Uterus (tissue), 4 donors: ENCODE measurements around the gene AUTS2. TPM values are rescaled to one million over a fixed set of nuclear protein-coding genes. Genes with fewer than 3 reads are reported as not detected.

Source experiments
- DNase-seq, 2 donors: peaks; one replicate each; pipeline ENCODE4 v3.0.0-alpha.2; 2019 to 2020
- H3K27ac ChIP-seq, 2 donors: fragments of 200-600 bp; sonication (generic); 1 replicate in 1 of 2; 2 replicates in 1 of 2; pipeline ENCODE4 v1.5.1; 2016 to 2018
- H3K27me3 ChIP-seq, 2 donors: fragments of 200-600 bp; sonication (generic); one replicate each; pipeline ENCODE4 v1.5.1; 2018 to 2019; ENCODE audit warnings: control low read depth in 1 of 2
- H3K36me3 ChIP-seq, 2 donors: fragments of 200-600 bp; sonication (generic); one replicate each; pipeline ENCODE4 v1.5.1; 2019; ENCODE audit warnings: control low read depth in 1 of 2
- H3K4me1 ChIP-seq, 2 donors: fragments of 200-600 bp; sonication (generic); one replicate each; pipeline ENCODE4 v1.5.1; 2018 to 2019; ENCODE audit warnings: control low read depth in 1 of 2
- H3K4me3 ChIP-seq, 2 donors: fragments of 200-600 bp; sonication (generic); 1 replicate in 1 of 2; 2 replicates in 1 of 2; pipeline ENCODE4 v1.5.1; 2018 to 2019; ENCODE audit warnings: mild to moderate bottlenecking in 1 of 2
- H3K9me3 ChIP-seq, 2 donors: fragments of 200-600 bp; sonication (generic); one replicate each; pipeline ENCODE4 v1.5.1; 2019; ENCODE audit warnings: control low read depth in 1 of 2
- POLR2A ChIP-seq, 2 donors: fragments of 450-650 bp; IDR thresholded peaks; one replicate each; pipeline ENCODE4 v1.6.1; 2016; ENCODE audit warnings: antibody characterized with exemption in 2 of 2, mild to moderate bottlenecking in 1 of 2, moderate library complexity in 1 of 2
- intact Hi-C: fragments of 100-400 bp; cut with DNase I; formaldehyde crosslinking; loops from one replicate; pipeline ENCODE4 v1.15.1; 2023; ENCODE audit warnings: low total_unique reads
- total RNA-seq, 4 donors: library from RNA; depleted of rRNA in 3 of 4; stranded (reverse); fragments of >200 nt in 3 of 4; gene quantifications; one replicate each; pipeline versions ENCODE4 v1.1.0 to v1.2.4, GENCODE V29; 2014 to 2023
- TF ChIP-seq, protein P1 (sequence below), 4 experiments: fragments of 200-600 bp in 2 of 4; fragments of 450-650 bp in 2 of 4; sonication (generic) in 2 of 4; IDR thresholded peaks; one replicate each; pipeline ENCODE4 v1.5.1; 2016 to 2019; ENCODE audit warnings: antibody characterized with exemption in 4 of 4, mild to moderate bottlenecking in 2 of 4, moderate library complexity in 1 of 4
- donor health status: DM: yes; HTN: yes; CAD: no.

The AUTS2 gene
- total RNA-seq, 4 donors from 2014 or later, result 10.5 to 58.2 (median 30.0) TPM

DNA sequence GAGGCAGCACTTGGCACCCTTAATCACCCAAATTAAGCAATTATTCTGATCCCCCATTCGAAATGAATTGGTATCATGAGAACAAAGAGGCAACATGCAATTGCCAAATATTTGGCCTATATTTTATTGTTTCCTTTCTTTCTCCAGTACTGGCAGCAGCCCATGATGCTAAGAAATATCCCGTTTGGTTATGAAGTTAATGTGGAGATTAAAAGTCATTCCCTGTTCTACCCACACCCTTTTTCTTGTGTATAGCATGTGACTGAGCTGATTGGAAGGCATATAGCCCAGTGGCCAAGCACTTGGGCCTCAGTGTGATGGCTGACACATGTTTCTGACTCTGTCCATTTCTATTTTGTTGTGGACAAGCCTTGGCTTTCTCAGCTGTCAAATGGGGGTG is 841.4 kb downstream of the AUTS2 start:
- Histone ChIP-seq H3K27ac (no peak overlapping the region), H3K4me1 (no peaks in the 10 kb centered on the region), H3K27me3 (no peaks in the 10 kb centered on the region), H3K9me3 (no peaks in the 10 kb centered on the region), H3K36me3 (no peaks in the 10 kb centered on the region), H3K4me3 (no peak overlapping the region)
- intact Hi-C loops, result no loop called here
- TF ChIP-seq, protein P1, sequence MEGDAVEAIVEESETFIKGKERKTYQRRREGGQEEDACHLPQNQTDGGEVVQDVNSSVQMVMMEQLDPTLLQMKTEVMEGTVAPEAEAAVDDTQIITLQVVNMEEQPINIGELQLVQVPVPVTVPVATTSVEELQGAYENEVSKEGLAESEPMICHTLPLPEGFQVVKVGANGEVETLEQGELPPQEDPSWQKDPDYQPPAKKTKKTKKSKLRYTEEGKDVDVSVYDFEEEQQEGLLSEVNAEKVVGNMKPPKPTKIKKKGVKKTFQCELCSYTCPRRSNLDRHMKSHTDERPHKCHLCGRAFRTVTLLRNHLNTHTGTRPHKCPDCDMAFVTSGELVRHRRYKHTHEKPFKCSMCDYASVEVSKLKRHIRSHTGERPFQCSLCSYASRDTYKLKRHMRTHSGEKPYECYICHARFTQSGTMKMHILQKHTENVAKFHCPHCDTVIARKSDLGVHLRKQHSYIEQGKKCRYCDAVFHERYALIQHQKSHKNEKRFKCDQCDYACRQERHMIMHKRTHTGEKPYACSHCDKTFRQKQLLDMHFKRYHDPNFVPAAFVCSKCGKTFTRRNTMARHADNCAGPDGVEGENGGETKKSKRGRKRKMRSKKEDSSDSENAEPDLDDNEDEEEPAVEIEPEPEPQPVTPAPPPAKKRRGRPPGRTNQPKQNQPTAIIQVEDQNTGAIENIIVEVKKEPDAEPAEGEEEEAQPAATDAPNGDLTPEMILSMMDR (IDR thresholded peaks at IDR 0.05), result no peak
- no peak for TF ChIP-seq POLR2A (IDR thresholded peaks at IDR 0.05)
- DNase-seq, result no peak

DNA sequence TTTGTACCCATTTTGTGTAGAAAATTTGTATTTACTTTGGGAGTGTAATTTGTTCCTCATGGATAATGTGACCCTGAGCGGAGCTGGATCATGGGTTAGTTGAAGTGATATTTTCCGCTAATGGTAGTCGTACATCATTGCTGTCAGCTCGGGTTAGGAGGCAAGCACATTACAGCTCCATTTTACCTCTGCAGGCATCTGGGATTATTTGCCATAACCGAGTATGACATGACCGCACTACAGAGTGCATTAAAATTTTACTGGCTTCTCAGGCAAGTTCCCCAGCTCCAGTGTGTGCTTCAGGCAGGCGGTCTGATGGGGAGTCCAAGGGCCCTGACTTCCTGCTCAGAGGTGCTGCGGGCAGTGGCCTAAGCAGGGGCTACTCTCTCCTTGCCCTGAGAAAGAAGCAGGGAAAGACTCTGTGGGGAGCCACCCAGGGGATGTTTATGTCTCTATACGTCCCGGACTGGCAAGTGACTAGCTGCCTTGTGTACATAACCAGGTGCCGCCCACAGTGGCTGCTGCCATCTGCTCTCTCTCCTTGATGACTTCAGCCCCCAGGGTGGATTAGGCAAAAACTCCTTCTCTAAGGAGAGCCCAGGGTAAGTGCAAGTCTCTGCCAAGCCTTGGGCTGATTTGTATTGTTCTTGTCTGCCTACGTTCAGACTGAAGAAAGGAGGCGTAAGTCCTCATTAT is 848.3 kb downstream of the AUTS2 start:
- intact Hi-C loops, result no loop called here
- Histone ChIP-seq H3K27ac (no peak overlapping the region), H3K27me3 (no peaks in the 10 kb centered on the region), H3K36me3 (no peaks in the 10 kb centered on the region), H3K9me3 (no peaks in the 10 kb centered on the region), H3K4me1 (no peaks in the 10 kb centered on the region), H3K4me3 (no peak overlapping the region)
- TF ChIP-seq POLR2A (IDR thresholded peaks at IDR 0.05), result no peak
- TF ChIP-seq, protein P1 (IDR thresholded peaks at IDR 0.05), result no peak
- no peak for DNase-seq

DNA sequence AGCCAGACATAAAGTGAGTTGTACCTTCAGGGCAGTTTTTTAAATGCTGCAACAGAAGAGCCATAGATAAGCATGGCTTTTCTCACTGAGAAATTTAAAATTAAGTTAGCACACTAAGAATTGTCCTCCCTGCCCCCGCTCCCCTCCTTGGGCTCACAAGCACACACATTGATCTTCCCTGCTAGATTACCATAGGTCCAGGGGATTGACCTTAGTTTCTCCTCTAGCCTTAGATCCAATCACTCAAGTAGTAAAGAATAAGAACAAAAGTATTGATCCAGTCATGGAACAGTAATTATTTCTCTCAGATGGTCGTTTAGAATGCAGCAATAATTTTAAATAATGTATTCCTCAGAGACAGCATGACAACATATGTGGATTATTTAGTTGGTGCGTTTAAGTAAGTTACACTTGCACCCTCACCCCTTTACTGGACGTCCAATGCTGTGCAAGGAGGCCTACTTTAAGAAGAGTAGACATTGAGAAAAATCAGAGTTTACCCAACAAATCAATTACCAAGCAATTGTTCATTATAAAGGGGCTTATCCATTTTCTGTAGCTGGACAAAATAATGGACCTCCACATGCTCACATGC is 850.1 kb downstream of the AUTS2 start:
- intact Hi-C loops, result no loop called here
- TF ChIP-seq, protein P1 (IDR thresholded peaks at IDR 0.05), result no peak
- no peak for TF ChIP-seq POLR2A (IDR thresholded peaks at IDR 0.05)
- no peak overlapping the region for H3K27ac ChIP-seq

GRCh38 chr7:70450731-70451130 is 852.5 kb downstream of the AUTS2 start:
- no peaks in the 10 kb centered on the region for H3K9me3 ChIP-seq
- TF ChIP-seq, protein P1 (IDR thresholded peaks at IDR 0.05), result no peak
- no peak for TF ChIP-seq POLR2A (IDR thresholded peaks at IDR 0.05)
- no peaks in the 10 kb centered on the region for H3K36me3 ChIP-seq
- intact Hi-C loops, result no loop called here
- no peaks in the 10 kb centered on the region for H3K4me1 ChIP-seq
- no peak overlapping the region for H3K27ac ChIP-seq
- no peaks in the 10 kb centered on the region for H3K27me3 ChIP-seq
- H3K4me3 ChIP-seq, result no peak overlapping the region
- DNase-seq, result no peak

More for the DNA sequence above, 850.1 kb downstream of the AUTS2 start:
- H3K4me3 ChIP-seq, result no peak overlapping the region
- no peaks in the 10 kb centered on the region for H3K27me3 ChIP-seq
- DNase-seq, result no peak
- H3K4me1 ChIP-seq, result no peaks in the 10 kb centered on the region
- H3K9me3 ChIP-seq, result no peaks in the 10 kb centered on the region
- no peaks in the 10 kb centered on the region for H3K36me3 ChIP-seq

- H3K27me3 ChIP-seq, result no peaks in the 10 kb centered on the region
- no peak for TF ChIP-seq POLR2A (IDR thresholded peaks at IDR 0.05)
- TF ChIP-seq, protein P1 (IDR thresholded peaks at IDR 0.05), result no peak
- intact Hi-C loops, result no loop called here
Measured at GRCh38 chr7:70455925-70456324, 857.6 kb downstream of the AUTS2 start.

More at GRCh38 chr7:70455925-70456324, 857.6 kb downstream of the AUTS2 start:
- Histone ChIP-seq H3K4me3 (no peak overlapping the region), H3K27ac (no peak overlapping the region), H3K4me1 (no peaks in the 10 kb centered on the region), H3K36me3 (no peaks in the 10 kb centered on the region), H3K9me3 (no peaks in the 10 kb centered on the region)
- DNase-seq, result no peak
